H1 (cell line): ENCODE measurements around the gene KCTD3.

Experiments
- CTCF ChIP-seq, 3 experiments: IDR thresholded peaks; 1 replicate in 2 of 3; 2 replicates in 1 of 3; pipeline versions ENCODE4 v1.5.1 to v1.6.1; 2011; ENCODE audit warnings: low read length in 3 of 3, mild to moderate bottlenecking in 3 of 3, inconsistent platforms in 2 of 3, low read depth in 1 of 3, moderate library complexity in 1 of 3; ENCODE audit not compliant: insufficient read depth in 1 of 3; ENCODE audit errors: control extremely low read depth in 1 of 3
- EZH2 ChIP-seq: fragments of 200-600 bp; sonication (generic); IDR thresholded peaks from 2 replicates; pipeline ENCODE4 v1.7.1; 2012; ENCODE audit warnings: low read depth, mild to moderate bottlenecking, moderate library complexity, low read length, inconsistent platforms; ENCODE audit not compliant: severe bottlenecking
- PHF8 ChIP-seq: fragments of 200-600 bp; sonication (generic); conservative IDR thresholded peaks from 2 replicates; pipeline ENCODE4 v1.7.1; 2012; ENCODE audit warnings: low read depth, mild to moderate bottlenecking, inconsistent platforms, low read length, moderate library complexity
- POLR2AphosphoS5 ChIP-seq: IDR thresholded peaks from 2 replicates; pipeline ENCODE4 v1.6.1; 2011; ENCODE audit warnings: low read depth, low read length
- TAF1 ChIP-seq: IDR thresholded peaks from 2 replicates; pipeline ENCODE4 v1.6.1; 2011; ENCODE audit warnings: mild to moderate bottlenecking, low read depth, low read length
- USF2 ChIP-seq: IDR thresholded peaks from 2 replicates; pipeline ENCODE4 v1.6.1; 2011; ENCODE audit warnings: low read length, improper control_type of control experiment

DNA sequence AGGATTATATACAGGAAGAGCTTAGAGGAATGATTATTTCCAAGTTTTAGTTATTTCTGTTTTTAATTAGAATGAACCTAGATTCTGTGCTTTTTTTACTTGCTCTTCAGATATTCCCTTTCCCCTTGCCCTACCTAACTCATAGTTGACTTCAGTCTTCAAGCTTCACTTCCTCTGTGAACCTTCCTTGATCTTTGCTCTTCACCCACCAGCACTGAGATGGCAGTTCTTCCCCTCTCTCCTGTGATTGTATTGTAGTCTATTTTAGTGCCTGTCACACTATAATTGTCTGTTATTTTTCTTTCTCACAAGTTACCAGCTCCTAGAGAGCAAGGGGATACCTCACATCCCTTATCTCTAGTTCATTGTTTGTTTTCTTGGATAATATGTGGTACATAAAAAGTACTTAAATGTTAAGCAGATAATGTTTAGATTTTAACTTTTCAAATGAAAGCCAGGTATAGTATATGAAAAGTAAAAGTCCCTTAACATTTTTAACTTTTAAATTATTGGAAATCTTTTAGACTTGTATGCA, 33.2 kb downstream of the KCTD3 start:
- TF ChIP-seq USF2 (no peak), POLR2AphosphoS5 (no peak), EZH2 (no peak), TAF1 (no peak), CTCF (IDR thresholded peaks at IDR 0.05; ENCODE audit: control extremely low read depth in 1 of 3, insufficient read depth in 1 of 3, low read depth in 1 of 3, low read length in 3 of 3) (no peak), PHF8 (no peak)
